ENCODE data around the gene FCRL2.

FCRL2 gene

GRCh38 chr1:157704878-157705277 is 72.1 kb downstream of the FCRL2 start:
- TF ChIP-seq CTCF (IDR thresholded peaks at IDR 0.05), result no peak

GRCh38 chr1:157703981-157704380 is 73.0 kb downstream of the FCRL2 start:
- Histone ChIP-seq H3K4me3 (no peak overlapping the region), H3K27ac (no peak overlapping the region)
- DNase-seq (ENCODE audit: low spot score), result no peak
- TF ChIP-seq CTCF (IDR thresholded peaks at IDR 0.05), result no peak

More at GRCh38 chr1:157704878-157705277, 72.1 kb downstream of the FCRL2 start:
- no peak overlapping the region for H3K4me3 ChIP-seq
- DNase-seq (ENCODE audit: low spot score), result no peak
- H3K27ac ChIP-seq, result no peak overlapping the region

GRCh38 chr1:157702308-157702825 is 74.6 kb downstream of the FCRL2 start:
- no peak for TF ChIP-seq CTCF (IDR thresholded peaks at IDR 0.05)
- Histone ChIP-seq H3K27ac (no peak overlapping the region), H3K4me3 (no peak overlapping the region)
- DNase-seq (ENCODE audit: low spot score), result no peak

- Histone ChIP-seq H3K27ac (no peak within 1 kb of the TSS), H3K4me3 (no peak within 1 kb of the TSS)
- no peak for TF ChIP-seq CTCF (IDR thresholded peaks at IDR 0.05)
- DNase-seq (ENCODE audit: low spot score), result no peak
Observed at GRCh38 chr1:157700732-157701131, 76.2 kb downstream of the FCRL2 start, which contains the start of gene FCRL3. FCRL3 (minus strand) TSS chr1:157700769; CDS start chr1:157700489, 280 bp downstream.

GRCh38 chr1:157700305-157700704 is 76.6 kb downstream of the FCRL2 start:
- no peak overlapping the region for H3K27ac ChIP-seq
- H3K4me3 ChIP-seq, result no peak overlapping the region
- TF ChIP-seq CTCF (IDR thresholded peaks at IDR 0.05), result no peak
- DNase-seq (ENCODE audit: low spot score), result no peak

GRCh38 chr1:157697781-157698569 is 79.0 kb downstream of the FCRL2 start:
- no peak overlapping the region for H3K4me3 ChIP-seq
- no peak for DNase-seq (ENCODE audit: low spot score)
- no peak for TF ChIP-seq CTCF (IDR thresholded peaks at IDR 0.05)
- no peak overlapping the region for H3K27ac ChIP-seq
